Osteoblast (primary cell): ENCODE measurements around the gene GSS. TPM values are rescaled to one million over a fixed set of nuclear protein-coding genes. Genes with fewer than 3 reads are reported as not detected.

Experiments
- DNase-seq: peaks from one replicate; pipeline ENCODE4 v3.0.0; 2011; ENCODE audit warnings: low spot score, mixed read lengths; ENCODE audit not compliant: insufficient read length; ENCODE audit errors: missing footprints
- H2AFZ ChIP-seq: 2 replicates; pipeline ENCODE4 v1.6.0; 2011; ENCODE audit warnings: mild to moderate bottlenecking, low read length
- H3K27ac ChIP-seq: 2 replicates; pipeline ENCODE4 v1.5.1; 2011; ENCODE audit warnings: mild to moderate bottlenecking, low read depth, low read length, moderate library complexity
- H3K27me3 ChIP-seq: 2 replicates; pipeline ENCODE4 v1.6.0; 2012; ENCODE audit warnings: mild to moderate bottlenecking, control low read depth, inconsistent platforms, low read length, moderate library complexity; ENCODE audit not compliant: insufficient read depth
- H3K36me3 ChIP-seq: 2 replicates; pipeline ENCODE4 v1.5.1; 2011; ENCODE audit warnings: mild to moderate bottlenecking, low read length, control low read depth, moderate library complexity; ENCODE audit not compliant: insufficient read depth
- H3K4me1 ChIP-seq: 2 replicates; pipeline ENCODE4 v1.5.1; 2011; ENCODE audit warnings: mild to moderate bottlenecking, low read length, control low read depth, moderate library complexity; ENCODE audit not compliant: insufficient read depth
- H3K4me2 ChIP-seq: 2 replicates; pipeline ENCODE4 v1.6.0; 2011; ENCODE audit warnings: mild to moderate bottlenecking, low read length; ENCODE audit not compliant: insufficient read depth
- H3K4me3 ChIP-seq: fragments of 200-600 bp; sonication (generic); 3 replicates; pipeline ENCODE4 v1.5.1; 2012; ENCODE audit warnings: mild to moderate bottlenecking, low read length, inconsistent platforms; ENCODE audit not compliant: insufficient read depth
- H3K79me2 ChIP-seq: 2 replicates; pipeline ENCODE4 v1.6.0; 2012; ENCODE audit warnings: mild to moderate bottlenecking, low read length, control low read depth, inconsistent platforms; ENCODE audit not compliant: insufficient read depth
- H3K9me3 ChIP-seq: 2 replicates; pipeline ENCODE4 v1.5.1; 2011; ENCODE audit warnings: low read depth, low read length, control low read depth
- H4K20me1 ChIP-seq: 2 replicates; pipeline ENCODE4 v1.6.0; 2012; ENCODE audit warnings: mild to moderate bottlenecking, low read length, control low read depth; ENCODE audit not compliant: insufficient read depth
- CTCF ChIP-seq: IDR thresholded peaks from 2 replicates; pipeline ENCODE4 v1.5.1; 2011; ENCODE audit warnings: mild to moderate bottlenecking, low read depth, low read length, moderate library complexity; ENCODE audit errors: extremely low read depth
- total RNA-seq: library from RNA; depleted of rRNA; stranded (reverse); fragments of >200 nt; gene quantifications from 2 replicates; pipeline ENCODE4 v1.2.3, GENCODE V29; 2012

GSS gene
- total RNA-seq, 1 donor, result 54.6 TPM

DNA sequence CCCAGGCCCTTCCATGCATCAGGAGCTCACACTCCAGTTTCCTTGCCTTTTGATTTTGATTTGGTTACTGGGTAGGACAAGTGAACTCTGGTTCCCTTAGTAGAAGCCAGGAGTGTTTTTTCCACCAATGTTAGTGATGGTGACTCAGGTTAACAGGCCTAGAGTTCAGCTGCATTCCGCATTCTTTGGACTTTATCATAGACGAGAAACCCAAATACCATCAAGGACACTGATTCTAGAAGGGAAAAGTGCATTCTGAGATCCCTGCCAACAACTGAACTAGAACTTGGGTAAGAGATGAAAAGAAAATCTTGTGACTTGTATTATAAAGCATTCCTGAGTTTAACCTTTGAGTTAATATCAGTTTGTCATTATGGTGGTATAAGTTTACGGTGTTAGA, 8.9 kb downstream of the GSS start:
- no peak for DNase-seq
- no peak for TF ChIP-seq CTCF

DNA sequence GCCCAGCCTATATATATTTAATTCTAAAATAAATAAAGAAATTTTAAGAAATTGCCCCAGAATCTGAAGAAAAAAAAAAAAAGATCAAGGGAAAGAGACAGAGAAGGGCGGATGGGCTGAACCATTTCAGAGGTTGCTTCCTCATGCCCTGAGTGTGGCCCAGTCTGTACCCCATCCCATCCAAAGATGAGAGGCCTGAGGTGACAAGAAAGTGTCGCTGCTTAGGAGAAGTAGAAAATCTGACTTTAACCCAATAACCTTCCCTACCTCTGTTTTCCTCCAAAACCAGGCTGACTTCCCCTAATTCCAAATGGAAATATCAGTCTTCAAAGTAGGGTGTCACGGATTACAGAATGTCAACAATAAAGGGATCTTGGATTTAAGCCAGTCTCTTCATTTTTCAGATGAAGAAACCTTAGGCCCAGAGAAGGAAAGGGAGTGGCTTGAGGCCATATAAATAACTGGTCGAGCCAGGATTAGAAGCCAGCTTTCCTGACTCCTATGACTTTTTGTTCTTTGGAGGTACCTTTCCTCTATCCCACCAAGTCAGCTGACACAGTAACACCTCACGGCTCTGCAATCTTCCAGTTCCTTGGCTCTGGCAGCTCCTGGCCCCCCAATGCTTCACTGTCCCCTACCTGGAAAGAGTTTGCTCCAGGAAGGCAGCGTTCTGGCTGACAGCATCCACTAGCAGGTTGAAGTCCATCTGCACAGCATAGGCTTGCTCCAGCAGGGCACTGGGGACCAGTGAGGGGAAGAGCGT, 10.1 kb downstream of the GSS start:
- no peak overlapping the region for H3K27ac ChIP-seq
- DNase-seq, result peak; percentile 26
- H3K4me1 ChIP-seq, result peaks cover 11% of the 10 kb centered on the region
- H4K20me1 ChIP-seq, result no peaks in the 10 kb centered on the region
- H3K9me3 ChIP-seq, result no peaks in the 10 kb centered on the region
- H3K4me3 ChIP-seq, result no peak overlapping the region
- no peak overlapping the region for H3K4me2 ChIP-seq
- H3K36me3 ChIP-seq, result peaks cover 52% of the 10 kb centered on the region
- no peak overlapping the region for H2AFZ ChIP-seq
- no peaks in the 10 kb centered on the region for H3K79me2 ChIP-seq
- TF ChIP-seq CTCF, result no peak
- H3K27me3 ChIP-seq, result no peaks in the 10 kb centered on the region

More for the DNA sequence above, 8.9 kb downstream of the GSS start:
- Histone ChIP-seq H3K4me3 (no peak overlapping the region), H3K27me3 (no peaks in the 10 kb centered on the region), H3K4me1 (peaks cover 8% of the 10 kb centered on the region), H3K27ac (no peak overlapping the region), H3K4me2 (no peak overlapping the region), H2AFZ (no peak overlapping the region), H3K79me2 (peaks cover under 1% of the 10 kb centered on the region), H3K9me3 (no peaks in the 10 kb centered on the region), H4K20me1 (no peaks in the 10 kb centered on the region), H3K36me3 (peaks cover 54% of the 10 kb centered on the region)

GRCh38 chr20:34943808-34944567, 11.6 kb downstream of the GSS start:
- Histone ChIP-seq H3K27ac (no peak overlapping the region), H3K79me2 (no peaks in the 10 kb centered on the region), H3K4me3 (no peak overlapping the region), H3K4me2 (no peak overlapping the region), H2AFZ (no peak overlapping the region), H3K4me1 (peaks cover 11% of the 10 kb centered on the region), H3K27me3 (no peaks in the 10 kb centered on the region), H3K36me3 (peaks cover 51% of the 10 kb centered on the region), H4K20me1 (no peaks in the 10 kb centered on the region), H3K9me3 (no peaks in the 10 kb centered on the region)
- TF ChIP-seq CTCF, result no peak
- DNase-seq, result no peak

DNA sequence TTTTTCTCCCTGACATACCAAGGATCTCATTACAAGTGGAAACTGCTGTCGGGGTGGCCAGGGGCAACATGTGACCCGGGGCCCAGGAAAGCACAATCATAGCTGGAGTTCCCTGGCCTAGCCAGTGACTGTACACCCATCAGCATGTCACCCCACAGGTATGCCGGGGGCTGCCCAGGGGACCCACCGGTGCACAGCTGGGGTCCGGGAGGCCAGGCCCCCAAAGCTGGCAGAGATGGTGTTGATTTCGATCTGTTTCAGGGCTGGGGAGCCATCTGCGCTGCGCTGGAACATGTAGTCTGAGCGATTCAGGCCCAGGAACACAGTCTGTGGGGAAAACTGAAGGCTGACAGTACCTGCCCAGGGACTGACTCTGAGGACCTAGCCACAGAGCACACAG, 13.3 kb downstream of the GSS start:
- no peaks in the 10 kb centered on the region for H3K79me2 ChIP-seq
- peaks cover 4% of the 10 kb centered on the region for H3K4me1 ChIP-seq

More for the DNA sequence above, 13.3 kb downstream of the GSS start:
- Histone ChIP-seq H2AFZ (no peak overlapping the region), H3K27ac (no peak overlapping the region), H3K4me3 (no peak overlapping the region), H3K36me3 (peaks cover 57% of the 10 kb centered on the region), H3K27me3 (no peaks in the 10 kb centered on the region), H3K4me2 (no peak overlapping the region), H4K20me1 (no peaks in the 10 kb centered on the region), H3K9me3 (no peaks in the 10 kb centered on the region)
- TF ChIP-seq CTCF, result no peak
- peak; percentile 29 for DNase-seq
